HT1080 (cell line): ENCODE measurements around the gene IDI1. TPM values are rescaled to one million over a fixed set of nuclear protein-coding genes. Genes with fewer than 3 reads are reported as not detected.
"Not testable (repeated sequence)": the region's sequence is repeated elsewhere in the genome, so short reads cannot be mapped to it uniquely, and the experiment has no call there.

ENCODE experiments used
- DNase-seq: peaks from one replicate; pipeline ENCODE4 v3.0.0-alpha.2; 2015; ENCODE audit warnings: low read depth
- total RNA-seq: library from RNA; depleted of rRNA; stranded (reverse); fragments of >200 nt; shearing (Covaris generic); gene quantifications from 2 replicates; pipeline ENCODE4 v1.2.3, GENCODE V29; 2014

The IDI1 gene
- total RNA-seq, 1 experiment from 2014 or later = 125 TPM

DNA sequence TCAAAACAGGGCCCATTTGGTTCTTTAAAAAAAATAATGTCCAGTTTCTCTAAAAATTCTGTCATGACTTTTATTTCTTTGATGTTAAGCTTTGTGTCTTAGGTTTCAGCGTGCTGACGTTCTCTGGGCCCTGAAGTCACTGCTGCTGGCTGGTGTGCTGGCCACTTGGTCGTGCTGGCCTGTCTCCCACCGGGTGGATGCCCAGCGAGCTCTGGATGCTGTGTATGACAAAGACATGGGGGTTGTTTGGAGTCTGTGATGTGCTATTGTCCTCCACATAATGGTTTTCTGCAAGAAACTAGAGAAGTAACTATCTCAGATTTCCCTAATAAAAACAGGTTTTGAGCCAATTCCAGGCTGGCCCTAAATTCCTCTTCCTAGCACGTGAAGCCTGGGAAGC, 13.7 kb downstream of the IDI1 start:
- no peak for DNase-seq

DNA sequence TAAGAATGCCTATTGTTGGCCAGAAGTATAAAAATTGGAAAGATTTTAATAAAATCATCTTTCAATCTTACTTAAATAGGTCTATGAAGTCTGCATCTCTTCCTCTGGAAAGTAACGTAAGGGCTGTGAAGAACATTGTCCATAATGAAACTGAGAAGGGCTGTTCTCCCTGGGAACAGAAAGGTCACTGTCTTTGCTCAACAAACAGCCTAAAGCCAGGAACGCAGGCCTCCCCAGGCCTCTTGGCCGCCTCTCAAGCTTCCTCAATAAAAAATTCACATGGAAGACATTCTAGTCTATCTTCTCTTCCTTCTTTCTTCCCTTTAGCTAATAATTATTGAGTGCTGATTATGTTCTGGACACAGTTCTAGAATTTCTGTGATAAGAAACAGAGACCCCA, 14.2 kb downstream of the IDI1 start:
- DNase-seq = no peak

DNA sequence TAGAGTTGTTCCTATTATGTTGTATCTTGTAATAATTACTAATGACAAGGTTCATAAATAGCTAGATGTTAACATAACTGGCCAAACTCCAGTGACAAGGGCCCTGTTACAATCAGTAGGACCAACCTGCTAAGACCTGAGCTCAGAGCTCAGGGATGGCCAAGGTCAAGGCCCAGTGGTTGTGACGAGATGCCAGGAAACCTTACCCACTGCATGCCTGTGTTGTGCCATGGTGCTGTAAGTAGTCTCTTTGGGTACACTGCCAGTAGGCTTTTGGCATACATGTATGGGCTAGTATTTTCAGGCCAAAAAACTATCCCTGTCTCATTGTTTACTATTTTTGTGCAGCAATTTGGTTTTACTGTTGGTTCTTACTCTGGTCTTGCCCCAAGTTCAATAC, 15.3 kb downstream of the IDI1 start:
- DNase-seq = no peak

DNA sequence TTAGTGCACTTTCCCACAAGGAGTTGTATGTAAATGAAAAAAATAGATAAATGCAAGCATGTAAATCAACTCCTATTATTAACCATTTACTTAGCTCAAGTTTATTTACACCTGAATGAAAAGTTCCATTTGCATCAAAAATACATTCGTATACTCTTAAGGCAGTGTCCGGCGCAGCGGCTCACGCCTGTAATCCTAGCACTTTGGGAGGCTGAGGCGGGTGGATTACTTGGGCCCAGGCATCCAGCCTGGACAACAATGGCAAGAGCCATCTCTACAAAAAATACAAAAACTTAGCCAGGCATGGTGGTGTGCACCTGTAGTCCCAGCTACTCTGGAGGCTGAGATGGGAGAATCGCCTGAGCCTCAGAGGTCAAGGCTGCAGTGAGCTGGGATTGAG, 19.1 kb downstream of the IDI1 start:
- no peak for DNase-seq

DNA sequence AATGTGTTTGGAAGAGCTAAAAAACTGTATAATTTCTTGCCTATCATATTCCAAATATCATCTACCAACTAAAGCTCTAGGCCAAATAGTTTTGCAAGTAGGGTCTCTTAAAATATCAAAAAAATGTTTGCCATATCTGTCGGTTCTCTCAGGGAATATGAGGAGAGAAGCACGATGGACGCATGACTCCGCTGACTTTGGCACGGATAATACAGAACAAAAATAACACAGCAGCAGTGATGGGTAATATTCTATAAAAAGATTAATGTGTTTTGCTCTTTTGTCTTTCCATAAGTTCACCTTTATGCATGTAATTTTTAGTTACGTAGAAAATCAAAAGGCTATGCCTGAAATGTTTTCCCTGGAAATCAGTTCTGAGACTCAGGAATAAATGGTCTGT, 22.3 kb downstream of the IDI1 start:
- DNase-seq = no peak

DNA sequence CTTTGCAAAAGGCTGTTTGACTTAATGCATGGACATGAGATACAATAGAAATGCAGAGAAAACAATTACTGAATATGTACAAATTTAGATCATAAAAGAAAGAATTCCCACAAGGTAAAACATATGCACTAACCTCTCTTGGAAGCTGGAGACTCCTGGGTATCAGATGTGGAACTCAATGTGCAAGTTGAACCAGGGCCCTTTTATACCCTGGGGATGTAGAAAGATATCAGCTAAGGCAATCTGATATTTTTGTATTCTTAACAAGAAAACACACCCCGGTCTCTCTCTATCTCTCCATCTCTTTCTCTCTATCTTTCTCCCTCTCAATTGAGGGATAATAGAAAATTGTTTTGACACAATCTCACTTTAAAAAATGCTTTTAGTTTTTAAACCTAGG, 23.2 kb downstream of the IDI1 start, which contains the start of gene IDI2:
Gene IDI2 (minus strand): TSS at position 177 of the 400 bp plus-strand sequence. CDS start 1,136 bp downstream, outside the sequence.
- no peak for DNase-seq

DNA sequence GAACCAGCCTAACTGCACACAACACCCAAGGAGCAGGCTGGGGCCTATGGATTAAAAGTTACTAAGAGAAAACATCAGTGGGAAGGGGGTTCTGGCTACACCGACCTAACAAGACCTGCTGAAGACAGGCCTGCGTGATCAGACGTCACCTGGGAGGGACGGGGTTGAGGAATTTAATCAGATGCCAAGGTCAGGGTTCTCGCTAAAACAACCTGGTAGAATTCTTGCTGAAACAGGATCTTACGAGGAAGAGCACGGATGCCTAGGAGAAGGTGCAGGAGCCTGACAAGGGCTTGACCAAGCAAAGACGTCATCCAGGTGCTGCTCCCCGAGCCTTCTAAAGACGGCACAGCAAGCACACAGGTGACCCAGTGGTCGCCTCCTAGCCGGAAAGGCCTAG, 24.8 kb downstream of the IDI1 start:
- DNase-seq = no peak

DNA sequence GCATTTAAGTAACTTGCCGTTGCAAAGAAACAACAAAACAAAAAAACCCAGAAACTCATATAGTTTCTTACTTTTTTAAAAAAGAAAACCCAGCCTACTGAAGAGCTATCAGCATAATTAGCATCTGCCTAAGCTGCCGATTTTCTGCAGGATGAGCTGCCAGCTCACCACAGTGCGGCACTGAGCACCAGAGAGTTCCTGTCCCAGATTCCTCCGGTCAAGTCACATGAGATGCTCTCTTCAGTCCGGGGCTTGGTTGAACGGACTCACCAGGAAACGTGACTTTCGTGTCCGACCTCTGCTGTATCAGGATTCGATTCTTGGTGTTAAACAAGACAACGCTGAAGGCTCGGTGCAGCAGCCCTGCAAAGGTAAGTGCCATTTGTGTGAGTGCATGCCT, 26.5 kb downstream of the IDI1 start:
- DNase-seq = no peak

DNA sequence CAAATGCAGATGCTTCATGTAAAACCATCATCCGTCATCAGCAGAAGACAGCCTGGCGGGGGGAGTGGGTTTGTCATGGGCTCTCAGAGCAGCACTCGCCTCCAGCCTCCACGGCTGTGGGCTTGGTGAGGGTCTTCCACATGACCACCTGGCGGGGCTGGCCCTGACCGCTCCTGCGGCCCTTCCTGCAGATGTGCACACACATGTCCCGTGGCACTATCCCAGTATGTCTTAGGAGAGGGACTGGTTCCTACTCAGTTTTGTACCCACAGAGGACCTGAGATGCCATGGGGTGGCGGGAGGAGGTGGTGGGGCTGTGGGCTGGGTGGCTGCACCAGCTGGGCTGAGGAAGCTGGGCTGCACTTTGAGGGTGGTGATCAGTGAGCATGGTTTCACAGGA, 28.0 kb downstream of the IDI1 start:
- DNase-seq = no peak

DNA sequence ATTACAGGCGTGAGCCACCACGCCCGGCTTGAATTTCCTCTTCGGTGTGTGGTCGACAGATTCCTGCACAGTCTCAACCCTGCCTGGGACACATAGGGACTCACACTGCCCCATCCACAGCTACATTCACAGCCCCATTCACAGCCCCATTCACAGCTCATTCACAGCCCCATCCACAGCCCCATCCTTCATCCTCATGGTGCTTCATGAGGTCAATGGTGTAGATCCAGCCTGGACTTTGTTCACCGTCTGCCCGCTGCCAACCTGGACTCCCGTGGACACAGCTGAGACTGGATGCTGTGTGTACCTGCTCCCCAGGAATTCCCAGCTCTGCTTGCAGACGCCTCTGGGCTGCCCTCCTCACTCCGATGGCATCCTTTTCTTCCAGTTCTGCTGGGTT, 28.5 kb downstream of the IDI1 start:
- no peak for DNase-seq

DNA sequence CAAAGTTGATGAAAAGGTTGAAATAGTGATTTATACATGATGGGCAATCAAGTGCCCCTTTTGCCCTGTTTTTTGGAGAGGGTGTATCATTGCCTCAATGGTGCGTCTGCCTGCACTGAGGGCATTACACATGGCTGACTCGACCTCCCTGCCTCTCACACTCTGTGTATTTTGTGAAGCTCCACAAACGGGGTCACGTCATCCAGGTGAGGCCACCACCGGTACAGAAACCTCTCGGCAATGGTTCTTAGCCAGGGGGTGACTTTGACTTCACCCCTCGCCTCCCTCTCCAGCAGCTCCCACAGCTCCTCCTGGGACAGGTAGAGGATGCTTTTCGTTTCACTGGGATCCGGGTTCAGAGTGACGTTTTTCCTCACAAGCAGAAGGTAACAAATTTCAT, 29.6 kb downstream of the IDI1 start:
- no peak for DNase-seq

DNA sequence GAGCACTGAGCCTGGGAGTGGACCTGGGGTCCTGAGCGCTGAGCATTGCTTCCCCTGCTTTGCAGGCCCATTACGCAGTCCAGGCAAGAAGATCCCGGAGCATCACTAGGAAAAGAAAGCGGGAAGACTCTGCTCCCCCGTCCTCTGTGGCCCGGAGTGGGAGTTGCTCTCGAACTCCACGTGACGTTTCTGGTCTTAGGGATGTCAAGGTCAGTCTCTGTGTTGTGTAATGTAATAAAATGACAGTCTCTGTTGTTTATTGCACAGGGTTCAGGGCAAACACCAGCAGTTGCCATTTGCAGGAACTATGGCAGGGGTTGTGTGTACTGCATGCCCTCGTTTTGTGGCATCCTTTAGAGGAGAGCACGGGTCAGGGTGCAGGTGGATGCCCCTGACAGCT, 33.2 kb downstream of the IDI1 start:
- DNase-seq = no peak

DNA sequence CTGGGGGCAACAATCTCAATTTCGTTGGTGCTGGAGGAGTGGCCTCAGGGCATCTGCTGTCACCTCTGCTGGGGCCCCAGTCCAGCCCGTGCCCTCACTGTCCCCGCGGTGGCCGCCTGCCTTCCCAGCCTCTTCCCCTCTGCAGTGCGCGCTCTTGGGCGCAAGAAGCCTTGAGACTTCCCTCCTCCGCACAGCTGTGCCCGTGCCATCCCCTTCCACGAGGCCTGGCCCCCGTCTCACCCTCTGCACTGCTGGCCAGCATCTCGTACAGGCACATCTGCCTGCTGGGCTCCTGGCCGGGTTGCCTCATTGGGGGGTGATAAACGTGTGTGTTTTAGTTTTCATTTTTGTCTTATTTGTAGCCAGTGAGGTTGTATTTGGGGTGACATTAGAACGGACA, 37.2 kb downstream of the IDI1 start:
- DNase-seq = no peak

DNA sequence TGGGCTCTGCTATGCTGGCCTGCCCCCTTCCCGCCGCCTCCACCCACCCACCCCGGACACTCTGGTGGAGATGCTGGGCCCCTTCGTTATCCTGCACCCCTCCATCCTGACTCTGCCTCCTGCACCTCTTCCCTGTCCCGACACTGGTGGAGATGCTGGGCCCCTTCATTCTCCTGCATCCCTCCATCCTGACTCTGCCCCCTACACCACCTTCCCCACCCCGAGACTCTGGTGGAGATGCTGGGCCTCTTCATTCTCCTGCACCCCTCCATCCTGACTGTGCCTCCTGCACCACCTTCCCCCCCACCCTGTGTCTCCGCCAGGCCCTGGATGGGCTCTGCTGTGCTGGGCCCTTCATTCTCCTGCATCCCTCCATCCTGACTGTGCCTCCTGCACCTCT, 38.2 kb downstream of the IDI1 start:
- no peak for DNase-seq

DNA sequence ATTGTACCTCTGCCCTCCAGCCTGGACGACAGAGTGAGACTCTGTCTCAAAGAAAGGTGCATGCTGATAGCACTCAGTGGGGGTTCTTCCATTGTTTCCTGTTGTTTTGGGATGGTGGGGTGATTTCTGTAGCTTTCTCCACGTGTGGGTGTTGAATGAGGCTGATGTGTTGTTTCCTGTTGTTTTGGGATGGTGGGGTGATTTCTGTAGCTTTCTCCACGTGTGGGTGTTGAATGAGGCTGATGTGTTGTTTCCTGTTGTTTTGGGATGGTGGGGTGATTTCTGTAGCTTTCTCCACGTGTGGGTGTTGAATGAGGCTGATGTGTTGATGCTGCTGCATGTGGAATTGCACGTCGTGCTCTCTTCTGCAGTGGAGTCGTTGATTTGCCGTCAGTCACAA, 39.0 kb downstream of the IDI1 start:
- DNase-seq = not testable (repeated sequence)

DNA sequence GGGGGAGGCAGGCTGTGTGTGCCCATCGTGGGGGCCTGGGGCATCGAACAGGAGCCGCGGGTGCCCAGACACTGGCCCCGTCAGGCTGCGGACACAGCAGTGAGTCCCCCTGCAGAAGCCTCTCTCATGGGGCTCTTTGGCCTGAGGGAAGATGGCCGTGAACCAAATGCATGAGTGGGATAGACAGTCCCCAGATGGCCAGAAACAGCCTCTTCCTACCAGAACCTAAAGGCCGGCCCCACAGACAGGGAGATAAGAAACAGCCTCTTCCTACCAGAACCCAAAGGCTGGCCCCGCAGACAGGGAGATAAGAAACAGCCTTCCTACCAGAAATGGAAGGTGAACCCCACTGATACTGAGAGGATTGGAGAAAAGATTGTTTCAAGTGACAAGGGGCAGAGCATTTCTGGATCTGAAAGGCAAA, 39.8 kb downstream of the IDI1 start:
- DNase-seq = no peak

DNA sequence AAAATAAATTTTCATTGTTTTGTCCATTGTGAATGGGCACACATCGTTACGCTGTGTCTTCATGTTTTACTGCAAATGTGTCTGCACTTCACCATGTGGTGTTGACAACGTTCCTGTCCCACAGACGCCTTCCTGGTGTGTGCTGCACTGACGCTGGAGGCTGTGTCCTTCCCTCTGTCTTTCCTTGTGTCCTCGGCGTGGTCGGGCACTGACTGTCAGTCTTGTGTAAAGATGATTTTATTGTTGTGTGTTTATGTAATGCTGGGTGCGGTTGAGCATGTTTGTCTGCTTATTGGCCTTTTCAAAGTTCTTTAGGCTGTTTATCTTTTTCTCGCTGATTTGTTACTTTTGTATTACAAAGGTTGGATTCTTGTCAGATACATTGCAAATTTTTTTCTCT, 41.3 kb downstream of the IDI1 start:
- no peak for DNase-seq

DNA sequence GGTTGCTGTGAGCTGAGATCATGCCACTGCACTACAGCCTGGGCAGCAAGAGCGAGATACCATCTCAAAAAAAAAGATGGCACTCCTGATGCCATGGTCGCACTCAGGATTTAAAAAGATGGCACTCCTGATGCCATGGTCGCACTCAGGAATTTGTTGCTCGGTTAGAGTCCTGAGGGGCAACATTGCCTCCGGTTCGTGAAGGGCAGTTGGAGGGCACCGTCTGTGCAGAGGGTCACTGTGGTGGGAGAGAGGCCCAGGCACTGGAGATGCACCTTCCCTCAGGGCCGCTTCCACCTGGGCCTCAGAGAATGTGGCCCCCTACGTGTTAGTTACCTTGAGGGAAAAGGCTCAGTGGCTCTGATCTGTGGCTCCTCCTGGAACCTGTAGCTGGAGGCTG, 42.3 kb downstream of the IDI1 start:
- DNase-seq = no peak

DNA sequence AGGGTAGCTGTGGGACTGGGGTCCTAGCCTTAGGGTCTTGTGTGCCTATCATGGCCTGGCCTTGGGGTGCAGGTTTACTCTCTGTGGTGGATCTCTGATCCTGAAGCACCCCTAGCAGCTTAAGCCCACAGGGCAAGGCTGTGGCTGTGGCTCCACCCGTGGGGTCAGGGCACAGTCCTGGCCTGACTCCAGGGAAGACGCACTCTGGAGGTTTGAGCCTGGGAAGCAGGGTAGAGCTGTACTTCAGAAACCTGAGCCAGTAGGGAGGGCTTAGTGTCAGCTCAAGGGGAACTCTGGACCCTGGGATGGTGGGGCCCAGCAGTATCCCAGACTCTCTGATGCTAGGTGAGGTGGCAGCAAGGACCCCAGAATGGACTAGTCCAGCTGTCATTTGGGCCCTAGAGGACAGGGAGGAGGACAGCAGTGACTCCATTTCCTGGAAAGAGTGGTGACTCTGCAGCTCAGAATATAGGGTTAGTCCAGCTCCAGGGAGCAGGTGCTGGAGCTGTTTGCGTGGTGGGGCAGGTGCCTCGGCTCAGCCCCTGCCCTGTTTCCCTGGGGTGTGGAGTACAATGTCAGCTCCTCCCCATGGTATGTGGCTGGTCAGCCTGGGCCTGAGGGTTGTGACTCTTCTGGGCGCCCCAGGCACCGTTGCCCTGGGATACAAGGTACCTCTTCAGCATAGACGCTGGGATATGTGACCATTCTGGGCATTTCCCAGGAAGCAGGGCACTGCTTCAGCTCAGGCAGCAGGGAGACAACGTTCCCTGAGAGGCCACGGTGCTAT, 44.8 kb downstream of the IDI1 start:
- no peak for DNase-seq

DNA sequence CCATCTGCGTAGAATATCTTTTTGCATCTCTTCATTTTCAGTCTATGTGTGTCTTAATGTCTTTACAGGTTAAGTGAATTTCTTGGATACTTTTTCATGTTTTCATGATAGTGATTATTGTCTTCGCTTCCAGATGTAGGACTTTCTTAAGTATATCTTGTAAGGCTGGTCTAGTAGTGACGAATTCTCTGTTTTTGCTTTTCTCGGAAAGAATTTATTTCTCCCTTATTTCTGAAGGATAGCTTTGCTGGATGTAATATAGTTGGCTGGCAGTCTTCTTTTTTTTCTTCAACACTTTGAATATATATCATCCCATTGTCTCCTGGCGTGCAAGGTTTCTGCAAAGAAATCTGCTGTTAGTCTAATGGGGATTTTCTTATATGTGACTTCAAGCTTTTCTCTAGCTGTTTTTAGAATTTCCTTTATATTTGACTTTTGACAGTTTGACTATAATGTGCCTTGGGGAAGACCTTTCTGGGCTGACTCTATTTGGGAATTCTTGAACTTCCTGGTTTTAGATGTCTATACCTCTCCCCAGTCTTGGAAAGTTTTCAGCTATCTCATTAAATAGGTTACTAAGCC, 46.4 kb downstream of the IDI1 start:
- DNase-seq = no peak

DNA sequence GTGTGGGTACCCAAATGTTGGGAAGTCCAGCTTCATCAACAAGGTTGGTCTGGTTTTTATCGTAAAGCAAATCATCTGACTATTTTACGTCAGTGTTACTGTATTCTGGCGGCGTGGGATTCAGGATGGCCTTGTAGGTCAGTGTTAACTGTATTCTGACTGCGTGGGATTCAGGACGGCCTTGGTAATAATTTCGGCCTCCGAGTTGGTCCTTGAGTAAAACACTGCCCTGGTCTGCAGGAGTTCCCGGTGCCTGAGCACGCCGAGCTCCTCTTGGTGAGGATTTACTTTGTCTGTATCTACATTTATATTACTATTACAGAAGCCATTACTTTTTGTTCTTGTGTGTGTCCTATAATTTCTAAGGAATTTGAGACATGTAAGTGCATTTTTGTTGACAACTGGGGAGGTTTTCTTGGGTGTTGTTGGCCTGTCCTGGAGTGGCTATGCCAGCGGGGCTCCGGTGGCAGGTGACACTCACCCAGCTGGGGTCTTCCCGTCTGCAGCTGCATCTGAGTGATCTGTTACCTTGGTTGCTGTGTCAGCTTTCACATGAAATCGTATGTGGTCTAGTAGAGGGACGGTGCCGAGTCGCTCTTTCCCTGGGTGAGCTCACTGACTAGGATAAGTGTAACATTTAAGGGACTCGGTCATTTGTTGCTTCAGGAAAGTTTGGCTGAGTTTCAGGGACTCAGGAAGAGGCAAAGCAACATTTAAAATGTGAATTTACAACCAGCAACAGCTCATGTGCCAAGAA, 51.5 kb downstream of the IDI1 start:
- no peak for DNase-seq

DNA sequence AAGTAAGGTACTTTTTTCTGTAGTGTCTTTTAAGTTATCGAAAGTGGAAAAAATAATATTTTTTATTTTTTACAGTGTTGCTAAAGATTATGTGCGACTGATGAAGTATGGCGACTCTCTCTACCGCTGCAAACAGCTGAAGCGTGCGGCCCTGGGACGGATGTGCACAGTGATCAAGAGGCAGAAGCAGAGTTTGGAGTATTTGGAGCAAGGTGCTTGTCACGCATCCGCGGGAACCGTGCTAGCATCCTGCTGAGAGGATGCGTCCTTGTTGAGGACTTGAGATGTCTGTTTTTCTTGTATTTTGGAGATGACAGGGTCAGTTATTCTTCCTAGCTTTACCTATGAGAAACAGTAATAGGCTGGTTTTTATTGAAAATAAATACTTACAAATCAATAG, 52.9 kb downstream of the IDI1 start:
- no peak for DNase-seq

DNA sequence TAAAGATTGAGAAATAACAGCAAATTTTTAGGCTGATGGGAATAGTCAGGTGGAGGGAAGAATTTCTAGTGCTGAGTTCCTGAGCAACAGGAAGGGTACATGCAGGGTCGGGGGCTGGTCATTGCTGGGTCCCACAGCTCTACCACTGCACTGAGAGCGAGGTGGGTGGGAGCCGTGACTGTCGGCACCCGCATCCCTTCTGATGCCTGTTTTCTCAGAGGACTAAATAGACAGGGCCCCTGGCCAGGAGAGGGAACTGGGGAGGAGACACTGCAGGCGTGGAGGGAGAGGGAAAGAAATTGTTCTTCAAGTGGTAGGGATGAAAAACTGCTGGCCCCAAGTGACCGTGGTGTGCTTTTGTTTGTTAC, 53.4 kb downstream of the IDI1 start:
- DNase-seq = no peak
